PFSK-1 (cell line): ENCODE results near the gene BACE2.

Experiments used
- FOXP2 ChIP-seq: optimal IDR thresholded peaks from 2 replicates; pipeline ENCODE3; 2011; ENCODE audit warnings: borderline replicate concordance, control low read depth, inconsistent platforms; ENCODE audit not compliant: insufficient read depth; ENCODE audit errors: extremely low read length, extremely low read depth
- POLR2AphosphoS5 ChIP-seq: IDR thresholded peaks from 2 replicates; pipeline ENCODE4 v1.6.1; 2012; ENCODE audit warnings: low read depth, mild to moderate bottlenecking, control low read depth, low read length, moderate library complexity
- REST ChIP-seq, 2 experiments: IDR thresholded peaks; 2 replicates each; pipeline versions ENCODE4 v1.6.1 to v1.8.0; 2011 to 2012; ENCODE audit warnings: low read depth in 2 of 2, low read length in 2 of 2, control low read depth in 1 of 2, inconsistent platforms in 1 of 2, mild to moderate bottlenecking in 1 of 2, moderate library complexity in 1 of 2; ENCODE audit not compliant: insufficient read depth in 1 of 2
- SIN3A ChIP-seq: IDR thresholded peaks from 2 replicates; pipeline ENCODE4 v1.6.1; 2012; ENCODE audit warnings: mild to moderate bottlenecking, low read length, moderate library complexity, borderline replicate concordance; ENCODE audit not compliant: insufficient read depth
- TAF1 ChIP-seq: IDR thresholded peaks from 2 replicates; pipeline ENCODE4 v1.6.1; 2012; ENCODE audit warnings: low read length, control low read depth, borderline replicate concordance; ENCODE audit not compliant: insufficient read depth

BACE2 gene

GRCh38 chr21:41249476-41249875 is 81.5 kb downstream of the BACE2 start:
- TF ChIP-seq TAF1 (no peak), REST (IDR thresholded peaks at IDR 0.05; ENCODE audit: insufficient read depth in 1 of 2, low read depth in 2 of 2, low read length in 2 of 2) (no peak), POLR2AphosphoS5 (no peak), SIN3A (no peak), FOXP2 (no peak)

GRCh38 chr21:41250519-41250918 is 82.6 kb downstream of the BACE2 start:
- TF ChIP-seq POLR2AphosphoS5 (no peak), TAF1 (no peak), FOXP2 (no peak), REST (IDR thresholded peaks at IDR 0.05; ENCODE audit: insufficient read depth in 1 of 2, low read depth in 2 of 2, low read length in 2 of 2) (no peak), SIN3A (no peak)

- TF ChIP-seq TAF1, result no peak
- no peak for TF ChIP-seq FOXP2
- no peak for TF ChIP-seq REST (IDR thresholded peaks at IDR 0.05; ENCODE audit: insufficient read depth in 1 of 2, low read depth in 2 of 2, low read length in 2 of 2)
- TF ChIP-seq POLR2AphosphoS5, result no peak
- no peak for TF ChIP-seq SIN3A
These were observed 84.1 kb downstream of the BACE2 start for GRCh38 chr21:41251961-41252642.

- TF ChIP-seq TAF1 (no peak), POLR2AphosphoS5 (no peak), FOXP2 (no peak), SIN3A (no peak), REST (IDR thresholded peaks at IDR 0.05; ENCODE audit: insufficient read depth in 1 of 2, low read depth in 2 of 2, low read length in 2 of 2) (no peak)
These were observed 86.2 kb downstream of the BACE2 start for GRCh38 chr21:41254090-41254700.
